ES-I3 (cell line): ENCODE results near the gene NDUFA11.

Source experiments
- H3K36me3 ChIP-seq: 2 replicates; pipeline ENCODE4 v1.6.1; 2013; ENCODE audit warnings: mild to moderate bottlenecking, low read length, control low read depth, moderate library complexity; ENCODE audit not compliant: insufficient read depth
- H3K4me1 ChIP-seq: 2 replicates; pipeline ENCODE4 v1.6.1; 2013; ENCODE audit warnings: mild to moderate bottlenecking, control low read depth, low read length; ENCODE audit not compliant: insufficient read depth
- H3K9ac ChIP-seq: 2 replicates; pipeline ENCODE4 v1.6.1; 2013; ENCODE audit warnings: low read depth, mild to moderate bottlenecking, low read length, moderate library complexity
- H3K9me3 ChIP-seq: 2 replicates; pipeline ENCODE4 v1.6.1; 2013; ENCODE audit warnings: mild to moderate bottlenecking, low read length, moderate library complexity; ENCODE audit not compliant: control insufficient read depth, insufficient read depth

Gene NDUFA11

DNA sequence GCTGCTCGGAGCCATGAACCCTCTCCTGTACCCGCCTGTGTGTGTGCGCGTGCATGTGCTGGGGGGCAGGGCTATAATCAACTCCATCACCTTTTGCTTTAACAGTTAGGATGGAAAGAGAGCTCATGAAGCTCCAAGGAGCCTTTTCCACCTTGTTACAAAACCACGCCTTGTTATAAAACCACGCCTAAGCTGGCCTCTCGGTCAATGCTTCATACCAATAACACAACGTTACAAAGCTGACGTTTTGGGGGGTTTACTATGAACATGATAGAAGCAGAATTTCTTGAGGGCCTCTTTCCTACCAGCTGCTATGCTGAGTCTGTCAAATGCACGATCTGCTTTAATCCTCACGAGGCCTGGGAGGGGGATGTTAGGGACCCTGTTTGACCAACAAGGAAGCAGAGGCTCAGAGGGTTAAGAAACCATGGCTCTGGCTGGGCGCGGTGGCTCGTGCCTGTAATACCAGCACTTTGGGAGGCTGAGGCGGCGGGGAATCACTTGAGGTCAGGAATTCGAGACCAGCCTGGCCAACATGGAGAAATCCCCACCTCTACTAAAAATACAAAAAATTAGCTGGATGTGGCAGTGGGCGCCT, 22.3 kb upstream of the NDUFA11 start:
- H3K4me1 ChIP-seq: no peaks in the 10 kb centered on the region
- peaks cover 62% of the 10 kb centered on the region for H3K36me3 ChIP-seq
- no peaks in the 10 kb centered on the region for H3K9me3 ChIP-seq
- H3K9ac ChIP-seq: no peak overlapping the region

GRCh38 chr19:5923356-5923755, 19.8 kb upstream of the NDUFA11 start:
- Histone ChIP-seq H3K36me3 (peaks cover 41% of the 10 kb centered on the region), H3K9ac (no peak overlapping the region), H3K9me3 (no peaks in the 10 kb centered on the region), H3K4me1 (no peaks in the 10 kb centered on the region)

GRCh38 chr19:5922161-5922545, 18.6 kb upstream of the NDUFA11 start:
- Histone ChIP-seq H3K9me3 (no peaks in the 10 kb centered on the region), H3K36me3 (peaks cover 33% of the 10 kb centered on the region), H3K4me1 (no peaks in the 10 kb centered on the region), H3K9ac (no peak overlapping the region)

DNA sequence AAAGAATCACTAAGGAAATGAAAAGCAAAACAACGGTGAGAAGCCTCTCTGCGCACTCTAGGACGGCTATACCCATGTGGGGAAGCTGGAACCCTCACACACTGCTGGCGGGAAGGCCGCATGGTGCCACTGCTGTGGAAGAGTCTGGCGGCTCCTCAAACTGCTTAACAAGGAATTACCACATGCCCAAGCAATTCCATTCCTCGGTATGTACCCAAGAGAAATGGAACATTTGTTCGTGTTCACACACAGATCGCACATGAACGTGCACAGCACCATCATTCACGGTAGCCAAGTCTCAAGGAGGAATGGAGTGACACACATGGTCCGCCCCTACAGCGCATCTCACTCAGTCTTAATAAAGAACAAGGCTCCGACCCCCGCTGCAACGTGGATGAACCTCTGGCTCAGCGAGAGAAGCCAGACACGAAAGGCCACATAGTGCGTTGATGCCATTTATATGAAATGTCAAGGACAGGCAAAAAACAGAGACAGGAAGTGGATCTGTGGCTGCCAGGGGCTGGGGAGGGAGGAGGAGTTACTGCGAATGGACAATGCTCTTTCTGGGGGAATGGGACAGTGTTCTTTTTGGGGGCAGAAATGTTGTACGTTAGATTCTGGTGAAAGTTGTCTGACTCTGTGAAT, 18.0 kb upstream of the NDUFA11 start:
- no peaks in the 10 kb centered on the region for H3K4me1 ChIP-seq
- peaks cover 31% of the 10 kb centered on the region for H3K36me3 ChIP-seq
- no peaks in the 10 kb centered on the region for H3K9me3 ChIP-seq
- no peak overlapping the region for H3K9ac ChIP-seq

DNA sequence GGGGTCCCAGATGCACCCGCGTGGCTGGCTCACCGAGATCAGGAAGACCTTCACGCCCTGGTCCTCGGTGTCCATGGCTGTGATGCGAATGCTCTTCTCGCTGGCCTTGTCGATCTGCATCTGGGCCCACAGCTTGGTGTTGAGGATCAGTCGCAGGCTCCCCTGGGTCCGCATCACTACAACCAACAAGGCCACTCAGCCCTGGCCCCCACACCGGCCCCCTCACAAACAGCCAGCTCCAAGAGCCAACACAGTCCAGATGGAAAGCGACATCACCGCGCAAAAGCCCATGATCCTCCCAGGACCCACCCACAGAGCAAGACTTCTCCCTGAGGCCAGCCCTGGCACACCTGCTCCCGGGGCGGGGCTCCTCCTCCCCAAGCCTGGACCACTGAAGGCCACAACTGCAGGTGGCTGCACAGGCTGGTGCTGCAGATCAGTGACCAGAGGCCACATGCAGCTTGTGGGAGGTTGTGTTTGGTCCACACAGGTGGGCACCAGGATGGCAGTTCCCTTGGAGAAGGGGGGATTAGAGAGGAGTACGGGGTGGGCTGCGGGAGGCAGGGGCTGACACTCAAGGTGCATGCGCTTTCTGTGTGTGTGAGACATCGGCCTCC, 15.0 kb upstream of the NDUFA11 start:
- H3K4me1 ChIP-seq: no peaks in the 10 kb centered on the region
- H3K9ac ChIP-seq: no peak overlapping the region
- H3K36me3 ChIP-seq: peaks cover 11% of the 10 kb centered on the region
- no peaks in the 10 kb centered on the region for H3K9me3 ChIP-seq

- Histone ChIP-seq H3K4me1 (no peaks in the 10 kb centered on the region), H3K9ac (no peak overlapping the region), H3K9me3 (no peaks in the 10 kb centered on the region), H3K36me3 (peaks cover 9% of the 10 kb centered on the region; the same call in 1 of the 2 replicates)
Measured at GRCh38 chr19:5917431-5918107, 14.0 kb upstream of the NDUFA11 start.

- Histone ChIP-seq H3K9me3 (no peaks in the 10 kb centered on the region), H3K4me1 (no peaks in the 10 kb centered on the region), H3K9ac (no peak overlapping the region), H3K36me3 (no peaks in the 10 kb centered on the region)
Measured at GRCh38 chr19:5916181-5916708, 12.7 kb upstream of the NDUFA11 start.

GRCh38 chr19:5915782-5916165, 12.2 kb upstream of the NDUFA11 start:
- H3K9me3 ChIP-seq: no peaks in the 10 kb centered on the region
- no peak overlapping the region for H3K9ac ChIP-seq
- H3K36me3 ChIP-seq: no peaks in the 10 kb centered on the region
- no peaks in the 10 kb centered on the region for H3K4me1 ChIP-seq

GRCh38 chr19:5914946-5915781, 11.6 kb upstream of the NDUFA11 start:
- no peak overlapping the region for H3K9ac ChIP-seq
- H3K4me1 ChIP-seq: no peaks in the 10 kb centered on the region
- no peaks in the 10 kb centered on the region for H3K9me3 ChIP-seq
- no peaks in the 10 kb centered on the region for H3K36me3 ChIP-seq

GRCh38 chr19:5914358-5914774, 10.8 kb upstream of the NDUFA11 start:
- H3K9ac ChIP-seq: no peak overlapping the region
- H3K4me1 ChIP-seq: no peaks in the 10 kb centered on the region
- H3K36me3 ChIP-seq: no peaks in the 10 kb centered on the region
- H3K9me3 ChIP-seq: no peaks in the 10 kb centered on the region

DNA sequence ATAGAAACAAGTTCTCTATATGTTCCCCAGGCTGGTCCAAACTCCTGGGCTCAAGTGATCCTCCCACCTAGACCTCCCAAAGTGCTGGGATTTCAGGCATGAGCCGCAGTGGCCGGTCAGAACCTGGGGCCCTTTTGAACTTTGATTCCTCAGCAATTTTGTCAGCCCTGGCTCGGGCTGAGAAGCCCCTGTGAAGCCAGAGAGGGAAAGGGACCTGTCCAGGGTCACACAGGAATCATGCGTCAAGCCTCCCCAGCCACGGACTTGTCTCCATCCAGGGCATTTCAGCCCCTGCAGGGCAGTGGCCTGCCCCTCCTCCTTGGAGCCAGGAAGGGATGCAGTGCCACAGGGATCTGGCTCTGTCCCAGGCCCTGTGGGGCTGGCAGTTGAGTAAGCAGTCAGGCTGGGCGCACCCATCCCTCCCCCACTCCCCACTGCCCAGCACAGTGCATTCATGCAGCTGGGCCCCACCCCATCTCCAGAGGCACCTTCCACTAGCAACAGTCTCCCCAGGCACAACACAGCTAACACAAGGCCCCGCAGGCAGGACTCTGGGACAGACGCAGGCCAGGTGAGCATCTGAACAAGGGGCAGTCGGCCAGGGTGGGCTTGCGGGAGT, 10.3 kb upstream of the NDUFA11 start, which contains the start of gene CAPS:
Gene CAPS (plus strand): TSS at position 516 of the 619 bp plus-strand sequence. CDS start 153 bp downstream, outside the sequence.
- Histone ChIP-seq H3K9ac (no peak within 1 kb of the TSS), H3K36me3 (no peaks in the 10 kb centered on the region), H3K9me3 (no peaks in the 10 kb centered on the region), H3K4me1 (no peaks in the 10 kb centered on the region)

DNA sequence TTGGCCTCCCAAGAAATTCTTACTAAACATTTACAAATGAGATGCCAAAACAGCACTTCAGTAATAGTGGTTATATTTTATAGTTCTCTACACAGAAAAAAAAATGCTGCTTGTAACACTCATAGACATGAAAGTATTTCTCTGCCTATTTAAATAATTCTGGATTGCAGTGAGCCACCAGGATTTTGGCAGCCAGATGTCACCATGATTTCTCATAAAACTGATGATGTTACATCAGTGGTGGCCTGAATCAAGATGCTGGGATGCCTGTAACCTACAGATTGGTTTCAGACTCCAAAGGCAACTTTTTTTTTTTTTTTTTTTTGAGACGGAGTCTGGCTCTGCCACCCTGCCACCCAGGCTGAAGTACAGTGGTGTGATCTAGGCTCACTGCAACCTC, 7.8 kb upstream of the NDUFA11 start:
- Histone ChIP-seq H3K9me3 (no peaks in the 10 kb centered on the region), H3K4me1 (no peaks in the 10 kb centered on the region), H3K9ac (no peak overlapping the region), H3K36me3 (no peaks in the 10 kb centered on the region)

DNA sequence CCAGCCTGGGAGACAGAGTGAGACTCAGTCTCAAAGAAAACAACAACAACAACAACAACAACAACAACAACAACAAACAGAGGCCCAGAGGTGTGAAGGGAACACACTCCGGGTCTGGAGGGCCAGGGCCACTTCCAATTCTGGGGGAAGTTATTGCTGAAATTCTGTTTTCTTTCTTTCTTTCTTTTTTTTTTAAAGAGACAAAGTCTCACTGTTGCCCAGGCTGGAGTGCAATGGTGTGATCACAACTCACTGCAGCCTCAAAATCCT, 7.0 kb upstream of the NDUFA11 start:
- Histone ChIP-seq H3K9ac (no peak overlapping the region), H3K4me1 (no peaks in the 10 kb centered on the region), H3K9me3 (no peaks in the 10 kb centered on the region), H3K36me3 (no peaks in the 10 kb centered on the region)
